IPS DF 6.9 (cell line): Measurements from ENCODE around the gene CES5A.
"Not testable (repeated sequence)": the region's sequence is repeated elsewhere in the genome, so short reads cannot be mapped to it uniquely, and the experiment has no call there.

Source experiments
- DNase-seq: peaks from one replicate; pipeline ENCODE4 v3.0.0-alpha.2; 2013; ENCODE audit warnings: low read depth, low spot score
- H3K27ac ChIP-seq: one replicate; pipeline ENCODE4 v1.5.1; 2013; ENCODE audit warnings: low read length, control low read depth
- H3K27me3 ChIP-seq: 2 replicates; pipeline ENCODE4 v1.6.1; 2013; ENCODE audit warnings: mild to moderate bottlenecking, low read length; ENCODE audit not compliant: control insufficient read depth, insufficient read depth
- H3K36me3 ChIP-seq: 2 replicates; pipeline ENCODE4 v1.6.1; 2013; ENCODE audit warnings: low read length; ENCODE audit not compliant: control insufficient read depth, insufficient read depth
- H3K4me1 ChIP-seq: 2 replicates; pipeline ENCODE4 v1.6.1; 2013; ENCODE audit warnings: low read length; ENCODE audit not compliant: control insufficient read depth, insufficient read depth
- H3K4me3 ChIP-seq: 2 replicates; pipeline ENCODE4 v1.5.1; 2013; ENCODE audit warnings: mild to moderate bottlenecking, low read length
- H3K9me3 ChIP-seq: 2 replicates; pipeline ENCODE4 v1.6.1; 2013; ENCODE audit warnings: low read length, inconsistent platforms; ENCODE audit not compliant: control insufficient read depth, insufficient read depth
- WGBS: extraction: QIAGEN DNeasy Blood & Tissue Kit; methylation state at CpG from one replicate; pipeline ENCODE4 v1.1.7; 2013; ENCODE audit warnings: mixed read lengths, missing lambda C conversion rate; ENCODE audit not compliant: insufficient read length, insufficient coverage; 5-methylcytosine and 5-hydroxymethylcytosine counted together

CES5A gene

GRCh38 chr16:55816222-55816621 is 59.0 kb downstream of the CES5A start:
- H3K36me3 ChIP-seq, H3K4me1 ChIP-seq, H3K4me3 ChIP-seq, H3K27ac ChIP-seq, DNase-seq, H3K9me3 ChIP-seq, H3K27me3 ChIP-seq: not testable (repeated sequence)
- no CpG with 5 or more reads among the region's 4 CpGs for WGBS

DNA sequence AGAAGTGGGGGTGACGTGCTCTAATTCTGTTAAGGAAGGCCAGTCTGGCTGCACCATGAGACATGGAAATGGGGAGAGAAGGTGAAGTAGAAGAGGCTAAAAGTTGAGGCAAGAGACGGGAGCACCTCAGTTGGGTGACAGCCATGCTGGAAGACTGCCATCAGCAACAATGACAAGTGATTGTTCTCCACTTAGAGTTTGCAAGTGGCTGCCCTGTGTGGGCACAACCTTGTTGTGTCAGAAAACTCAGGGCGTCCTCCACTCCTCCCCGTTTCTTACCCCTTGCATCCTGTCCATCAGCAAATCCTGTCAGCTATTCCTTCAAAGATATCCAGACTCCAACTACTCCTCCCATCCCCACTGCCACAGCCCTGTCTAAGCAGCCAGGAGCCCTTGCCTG is 59.9 kb downstream of the CES5A start:
- Histone ChIP-seq H3K36me3 (no peaks in the 10 kb centered on the region), H3K27ac (no peak overlapping the region), H3K27me3 (no peaks in the 10 kb centered on the region), H3K9me3 (no peaks in the 10 kb centered on the region), H3K4me3 (no peak overlapping the region), H3K4me1 (no peaks in the 10 kb centered on the region)
- WGBS, result no CpG with 5 or more reads among the region's 4 CpGs
- DNase-seq, result no peak

DNA sequence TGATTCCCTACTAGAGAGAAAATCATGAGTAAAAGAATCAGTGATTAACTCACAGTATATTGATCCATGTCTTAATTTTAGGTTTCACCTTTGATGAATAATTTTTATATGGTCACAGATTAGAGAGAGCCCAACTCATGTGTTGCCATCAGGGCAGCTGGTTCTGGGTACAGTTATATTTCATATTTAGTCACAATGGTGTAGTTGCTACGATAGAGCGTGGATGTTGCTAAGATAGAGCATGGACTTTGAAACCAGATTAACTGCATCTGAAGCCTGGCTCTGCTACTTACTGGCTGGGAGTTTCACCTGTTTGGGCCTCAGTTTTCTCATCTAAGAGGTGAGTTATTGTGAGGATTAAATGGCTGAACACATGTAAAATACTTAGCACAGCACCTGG is 61.0 kb downstream of the CES5A start:
- H3K4me1 ChIP-seq, H3K9me3 ChIP-seq, DNase-seq, H3K27me3 ChIP-seq, H3K4me3 ChIP-seq, H3K36me3 ChIP-seq, H3K27ac ChIP-seq: not testable (repeated sequence)
- no CpG with 5 or more reads among the region's 2 CpGs for WGBS

GRCh38 chr16:55813730-55814129 is 61.4 kb downstream of the CES5A start:
- not testable (repeated sequence) for DNase-seq, H3K4me1 ChIP-seq, H3K36me3 ChIP-seq, H3K9me3 ChIP-seq, H3K27me3 ChIP-seq, H3K27ac ChIP-seq, H3K4me3 ChIP-seq
- no CpG with 5 or more reads among the region's 9 CpGs for WGBS

GRCh38 chr16:55812951-55813350 is 62.2 kb downstream of the CES5A start:
- H3K27me3 ChIP-seq, result no peaks in the 10 kb centered on the region
- no peaks in the 10 kb centered on the region for H3K36me3 ChIP-seq
- no peak overlapping the region for H3K27ac ChIP-seq
- no peak overlapping the region for H3K4me3 ChIP-seq
- WGBS, result no CpG with 5 or more reads among the region's 2 CpGs
- no peaks in the 10 kb centered on the region for H3K4me1 ChIP-seq
- no peaks in the 10 kb centered on the region for H3K9me3 ChIP-seq
- DNase-seq, result no peak

DNA sequence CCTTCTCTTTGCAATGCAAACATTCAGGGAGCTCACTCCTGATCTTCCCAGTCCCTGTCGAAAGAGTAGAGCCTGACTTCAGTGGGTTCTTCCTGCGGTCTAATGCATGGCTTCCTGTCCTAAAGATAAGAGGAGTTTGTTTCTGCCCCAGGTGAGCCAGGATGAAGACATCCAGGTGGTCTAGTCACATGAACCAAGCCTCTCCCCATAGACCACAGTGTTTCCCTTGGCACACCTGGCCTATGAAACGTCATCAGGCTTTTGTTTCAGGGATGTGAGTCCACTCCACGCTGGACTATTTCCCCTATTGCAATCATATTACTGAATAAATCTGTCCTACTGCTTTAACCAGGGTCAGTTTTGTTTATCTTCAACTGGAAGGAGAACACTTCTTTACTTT is 63.4 kb downstream of the CES5A start:
- Histone ChIP-seq H3K4me1 (no peaks in the 10 kb centered on the region), H3K27me3 (no peaks in the 10 kb centered on the region), H3K36me3 (no peaks in the 10 kb centered on the region), H3K9me3 (no peaks in the 10 kb centered on the region), H3K27ac (no peak overlapping the region), H3K4me3 (no peak overlapping the region)
- DNase-seq, result no peak
- WGBS, result no CpG with 5 or more reads among the region's 4 CpGs

DNA sequence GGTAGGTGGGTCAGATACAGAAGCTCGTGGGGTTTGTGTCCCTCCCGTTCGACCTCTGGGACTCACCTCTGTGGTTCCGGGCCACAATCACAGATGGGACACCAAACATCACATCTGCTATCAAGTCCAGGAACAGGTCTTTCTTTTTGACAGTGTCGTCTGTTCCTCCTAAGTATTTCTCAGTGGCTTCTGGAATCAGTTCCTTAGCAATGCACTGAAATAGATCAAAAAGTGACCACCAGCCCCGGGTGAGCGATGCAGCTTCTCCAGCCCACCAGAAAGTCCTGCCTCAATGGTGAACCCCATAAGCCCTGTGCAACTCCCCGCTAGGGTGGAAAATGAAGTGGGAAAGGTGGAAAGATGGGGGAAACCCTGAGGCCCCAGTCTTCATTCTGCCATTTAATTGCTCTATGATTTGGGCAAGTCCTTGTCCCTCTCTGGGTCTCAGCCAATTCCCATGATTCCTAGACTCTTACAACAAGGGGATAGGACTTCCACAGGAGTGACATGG is 64.7 kb downstream of the CES5A start:
- WGBS, result no CpG with 5 or more reads among the region's 8 CpGs

DNA sequence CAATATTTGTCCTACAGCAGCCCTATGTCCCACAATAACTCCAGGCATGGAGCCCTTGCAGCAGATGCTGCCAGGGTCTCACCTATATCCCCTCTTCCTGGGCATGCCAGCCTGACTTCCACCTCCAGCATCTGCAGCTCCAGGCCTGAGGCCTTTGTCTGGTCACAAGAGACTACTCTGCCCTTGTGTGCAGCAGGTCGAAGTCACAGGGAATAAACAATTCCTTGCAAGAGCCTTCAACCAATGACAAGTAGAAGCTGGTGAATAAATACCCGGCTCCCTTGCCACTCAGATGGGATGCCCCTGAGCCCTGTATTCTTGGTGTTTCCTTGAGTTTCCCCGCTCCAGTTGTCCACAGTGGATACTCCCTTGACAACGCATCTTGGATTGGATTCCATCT is 65.3 kb downstream of the CES5A start:
- Histone ChIP-seq H3K9me3 (no peaks in the 10 kb centered on the region), H3K36me3 (no peaks in the 10 kb centered on the region), H3K4me3 (no peak overlapping the region), H3K4me1 (no peaks in the 10 kb centered on the region), H3K27ac (no peak overlapping the region), H3K27me3 (no peaks in the 10 kb centered on the region)
- no peak for DNase-seq
- no CpG with 5 or more reads among the region's 4 CpGs for WGBS

More for the DNA sequence above, 64.7 kb downstream of the CES5A start:
- no peaks in the 10 kb centered on the region for H3K36me3 ChIP-seq
- H3K4me1 ChIP-seq, result no peaks in the 10 kb centered on the region
- no peak for DNase-seq
- H3K9me3 ChIP-seq, result no peaks in the 10 kb centered on the region
- H3K27me3 ChIP-seq, result no peaks in the 10 kb centered on the region
- H3K27ac ChIP-seq, result no peak overlapping the region
- H3K4me3 ChIP-seq, result no peak overlapping the region

DNA sequence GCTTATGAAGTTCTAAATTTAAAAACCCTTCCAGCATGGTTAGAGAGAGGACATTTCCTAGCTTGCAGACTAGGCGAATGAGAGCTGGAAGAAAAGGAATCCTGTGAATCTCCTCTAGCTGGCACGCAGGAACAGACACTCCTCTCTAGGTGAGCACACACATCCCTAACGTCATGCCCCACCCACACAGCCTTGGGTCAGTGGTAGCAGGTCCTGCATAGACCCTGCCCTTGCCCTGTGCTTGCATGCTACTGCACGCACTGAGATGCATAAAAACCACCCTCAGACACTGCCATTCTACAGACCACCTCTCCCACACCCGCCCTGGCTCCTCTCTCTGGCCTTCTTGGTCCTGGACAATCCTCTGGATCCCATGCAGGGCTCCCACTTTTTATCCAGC is 65.8 kb downstream of the CES5A start:
- Histone ChIP-seq H3K4me1 (no peaks in the 10 kb centered on the region), H3K27ac (no peak overlapping the region), H3K36me3 (no peaks in the 10 kb centered on the region), H3K27me3 (no peaks in the 10 kb centered on the region), H3K4me3 (no peak overlapping the region), H3K9me3 (no peaks in the 10 kb centered on the region)
- DNase-seq, result no peak
- no CpG with 5 or more reads among the region's 5 CpGs for WGBS

DNA sequence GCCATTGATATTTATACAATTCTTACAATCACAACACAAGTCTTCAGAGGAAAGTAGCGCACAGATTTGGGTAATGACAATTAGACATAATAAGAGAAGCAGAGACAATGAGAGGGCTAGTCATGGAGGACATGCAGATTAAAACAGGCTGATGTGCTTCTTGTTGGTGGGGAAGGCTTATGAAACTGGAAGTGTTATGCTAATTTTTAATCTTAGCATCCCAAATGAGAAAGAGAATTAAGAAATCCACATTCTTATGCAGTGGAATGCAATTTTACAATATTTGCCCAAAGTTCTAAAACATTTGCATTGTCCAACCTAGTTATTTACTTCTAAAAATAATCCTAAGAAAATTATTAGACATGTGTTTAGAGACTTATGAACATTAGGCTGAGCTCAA is 66.9 kb downstream of the CES5A start:
- WGBS, result no CpG with 5 or more reads among the region's 1 CpG
- H3K27me3 ChIP-seq, H3K9me3 ChIP-seq, H3K4me1 ChIP-seq, H3K36me3 ChIP-seq, H3K27ac ChIP-seq, DNase-seq, H3K4me3 ChIP-seq: not testable (repeated sequence)

DNA sequence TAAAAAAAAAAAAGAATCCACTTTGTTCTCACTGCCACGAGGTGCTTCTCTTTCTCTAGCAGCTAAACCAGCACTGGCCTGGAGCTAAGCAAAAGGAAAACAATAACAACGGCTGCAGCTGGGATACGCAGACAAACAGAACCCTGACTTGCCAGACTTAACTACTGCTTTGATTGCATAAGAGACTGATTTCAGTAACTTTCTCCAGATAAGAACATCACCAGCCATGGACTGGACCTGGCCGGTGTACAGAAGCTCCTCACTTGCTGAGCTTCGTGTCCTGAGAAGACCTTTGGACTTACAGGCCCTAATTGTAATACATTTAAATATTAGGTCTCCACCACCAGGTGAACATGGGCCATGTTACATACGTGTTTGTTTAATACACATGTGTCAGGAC is 70.1 kb downstream of the CES5A start:
- H3K36me3 ChIP-seq, H3K27ac ChIP-seq, H3K9me3 ChIP-seq, DNase-seq, H3K4me3 ChIP-seq, H3K27me3 ChIP-seq, H3K4me1 ChIP-seq: not testable (repeated sequence)
- WGBS, result no CpG with 5 or more reads among the region's 6 CpGs
